Measurements from ENCODE around the gene PLXNA2. TPM values are rescaled to one million over a fixed set of nuclear protein-coding genes. Genes with fewer than 3 reads are reported as not detected.

Gene PLXNA2
- total RNA-seq, 2 donors from 2014 or later: 44.5 to 51.6 TPM

DNA sequence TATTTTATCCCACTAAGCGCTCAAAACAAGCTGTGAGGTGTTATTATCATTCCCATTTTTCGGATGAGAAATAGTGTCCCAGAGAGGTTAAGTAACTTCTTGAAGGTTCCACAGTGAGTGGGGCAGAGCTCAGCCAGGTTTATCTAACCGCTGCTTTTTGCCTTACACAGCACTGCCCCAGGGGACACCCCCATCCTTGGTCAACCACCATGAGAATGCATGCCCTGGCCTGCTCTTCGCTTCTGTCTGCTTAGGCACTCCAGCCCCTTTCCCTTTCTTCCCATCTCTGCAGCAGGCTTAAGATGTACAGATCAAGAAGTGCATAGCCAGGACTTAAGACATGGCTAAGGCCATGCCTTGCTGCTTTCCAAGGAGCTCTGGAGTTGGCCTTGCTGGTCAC lies 174.3 kb downstream of the PLXNA2 start:
- H3K27me3 ChIP-seq: no peaks in the 10 kb centered on the region
- TF ChIP-seq POLR2A (IDR thresholded peaks at IDR 0.05): no peak
- TF ChIP-seq, protein P1, sequence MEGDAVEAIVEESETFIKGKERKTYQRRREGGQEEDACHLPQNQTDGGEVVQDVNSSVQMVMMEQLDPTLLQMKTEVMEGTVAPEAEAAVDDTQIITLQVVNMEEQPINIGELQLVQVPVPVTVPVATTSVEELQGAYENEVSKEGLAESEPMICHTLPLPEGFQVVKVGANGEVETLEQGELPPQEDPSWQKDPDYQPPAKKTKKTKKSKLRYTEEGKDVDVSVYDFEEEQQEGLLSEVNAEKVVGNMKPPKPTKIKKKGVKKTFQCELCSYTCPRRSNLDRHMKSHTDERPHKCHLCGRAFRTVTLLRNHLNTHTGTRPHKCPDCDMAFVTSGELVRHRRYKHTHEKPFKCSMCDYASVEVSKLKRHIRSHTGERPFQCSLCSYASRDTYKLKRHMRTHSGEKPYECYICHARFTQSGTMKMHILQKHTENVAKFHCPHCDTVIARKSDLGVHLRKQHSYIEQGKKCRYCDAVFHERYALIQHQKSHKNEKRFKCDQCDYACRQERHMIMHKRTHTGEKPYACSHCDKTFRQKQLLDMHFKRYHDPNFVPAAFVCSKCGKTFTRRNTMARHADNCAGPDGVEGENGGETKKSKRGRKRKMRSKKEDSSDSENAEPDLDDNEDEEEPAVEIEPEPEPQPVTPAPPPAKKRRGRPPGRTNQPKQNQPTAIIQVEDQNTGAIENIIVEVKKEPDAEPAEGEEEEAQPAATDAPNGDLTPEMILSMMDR (IDR thresholded peaks at IDR 0.05): no peak
- no peaks in the 10 kb centered on the region for H3K9me3 ChIP-seq
- no peak overlapping the region for H3K27ac ChIP-seq
- intact Hi-C loops (cut with DNase I): no loop called here
- H3K36me3 ChIP-seq (replicated peaks in 1 of 2; ENCODE audit: insufficient read depth in 1 of 2, low read depth in 2 of 2): no peaks in the 10 kb centered on the region
- ATAC-seq: no peak
- H3K4me3 ChIP-seq: no peak overlapping the region
- no peaks in the 10 kb centered on the region for H3K4me1 ChIP-seq
- WGBS, 2 donors: 92% methylated on average over 4 of the region's 4 CpGs
- no peak for DNase-seq

DNA sequence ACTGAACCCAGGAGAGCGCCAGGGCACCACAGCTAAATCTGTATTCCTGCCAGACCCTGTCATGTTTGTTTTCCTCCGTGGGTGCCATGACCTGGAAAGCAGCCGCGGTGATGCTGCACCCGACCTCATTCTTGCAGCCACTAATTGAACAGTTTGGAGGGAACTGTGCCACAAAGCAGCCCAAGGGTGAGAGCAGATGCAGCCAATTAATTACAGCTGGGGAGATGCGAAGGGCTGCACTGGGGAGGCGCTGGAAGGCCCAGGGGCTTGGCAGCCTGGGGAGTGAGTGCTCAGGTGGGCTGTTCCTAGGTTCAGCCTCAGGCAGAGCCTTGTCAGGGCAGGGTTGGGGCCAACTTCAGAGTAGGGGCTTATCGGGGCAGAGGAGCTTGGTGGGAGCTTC lies 174.9 kb downstream of the PLXNA2 start:
- Histone ChIP-seq H3K4me3 (no peak overlapping the region), H3K9me3 (no peaks in the 10 kb centered on the region), H3K4me1 (no peaks in the 10 kb centered on the region), H3K36me3 (replicated peaks in 1 of 2; ENCODE audit: insufficient read depth in 1 of 2, low read depth in 2 of 2) (no peaks in the 10 kb centered on the region), H3K27me3 (no peaks in the 10 kb centered on the region), H3K27ac (no peak overlapping the region)
- WGBS, 2 donors: 62 to 74% methylated on average over 4 to 8 of the region's 8 CpGs
- TF ChIP-seq, protein P1 (IDR thresholded peaks at IDR 0.05): no peak
- no peak for TF ChIP-seq POLR2A (IDR thresholded peaks at IDR 0.05)
- ATAC-seq: no peak
- DNase-seq: peak in 1 of 4 donors; percentile 25
- intact Hi-C loops (cut with DNase I): no loop called here

DNA sequence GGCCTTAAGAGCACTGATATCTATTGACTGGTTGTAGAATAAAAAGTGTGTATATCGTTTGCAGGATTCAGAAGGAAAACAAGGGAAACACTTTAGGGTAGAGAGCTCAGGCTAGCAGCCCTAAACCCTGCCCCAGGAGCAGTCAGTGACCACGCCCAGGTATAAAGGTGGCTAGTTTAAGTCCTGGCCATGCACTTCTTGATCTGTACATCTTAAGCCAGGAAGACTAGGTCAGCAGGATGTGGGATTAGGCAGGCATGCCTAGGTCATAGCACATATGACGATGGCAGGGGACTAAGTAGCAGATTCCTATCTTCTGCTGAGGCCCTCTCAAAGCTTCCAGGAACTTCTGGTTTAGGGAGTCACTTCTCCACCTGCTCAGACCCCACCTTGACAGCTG lies 175.3 kb downstream of the PLXNA2 start:
- no peak overlapping the region for H3K4me3 ChIP-seq

DNA sequence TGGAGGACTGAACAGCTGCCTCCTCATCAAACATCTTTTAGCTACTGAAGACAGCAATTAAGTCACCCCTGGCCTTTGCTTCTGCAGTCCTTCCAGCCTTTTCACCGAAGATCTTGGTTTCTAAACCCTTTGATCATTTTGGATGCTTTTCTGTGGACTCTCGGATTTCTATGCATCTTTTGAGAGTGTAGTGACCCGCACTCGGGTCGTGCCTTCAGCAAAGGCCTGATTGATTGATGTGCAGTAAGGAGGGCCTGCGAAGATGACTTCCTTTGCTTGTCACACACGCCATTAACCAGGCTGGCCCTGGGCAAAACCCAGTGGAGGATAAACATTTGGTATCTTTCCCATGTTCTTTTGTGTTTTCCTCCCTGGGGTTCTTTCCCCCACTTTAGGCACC lies 175.8 kb downstream of the PLXNA2 start:
- intact Hi-C loops (cut with DNase I): no loop called here
- Histone ChIP-seq H3K36me3 (replicated peaks in 1 of 2; ENCODE audit: insufficient read depth in 1 of 2, low read depth in 2 of 2) (no peaks in the 10 kb centered on the region), H3K9me3 (no peaks in the 10 kb centered on the region), H3K27me3 (no peaks in the 10 kb centered on the region), H3K4me3 (no peak overlapping the region), H3K4me1 (no peaks in the 10 kb centered on the region), H3K27ac (no peak overlapping the region)
- DNase-seq (no peak), ATAC-seq (no peak)
- 79 to 94% methylated on average over 7 of the region's 7 CpGs for WGBS, 2 donors
- TF ChIP-seq POLR2A (IDR thresholded peaks at IDR 0.05): no peak
- TF ChIP-seq, protein P1 (IDR thresholded peaks at IDR 0.05): no peak

More for the DNA sequence above, 175.3 kb downstream of the PLXNA2 start:
- no peaks in the 10 kb centered on the region for H3K9me3 ChIP-seq
- no peaks in the 10 kb centered on the region for H3K27me3 ChIP-seq
- no peaks in the 10 kb centered on the region for H3K36me3 ChIP-seq (replicated peaks in 1 of 2; ENCODE audit: insufficient read depth in 1 of 2, low read depth in 2 of 2)
- H3K4me1 ChIP-seq: no peaks in the 10 kb centered on the region
- no peak overlapping the region for H3K27ac ChIP-seq
- WGBS, 2 donors: 83 to 88% methylated on average over 3 of the region's 3 CpGs
- ATAC-seq (no peak), DNase-seq (no peak)
- intact Hi-C loops (cut with DNase I): no loop called here
- TF ChIP-seq POLR2A (IDR thresholded peaks at IDR 0.05): no peak
- TF ChIP-seq, protein P1 (IDR thresholded peaks at IDR 0.05): no peak

DNA sequence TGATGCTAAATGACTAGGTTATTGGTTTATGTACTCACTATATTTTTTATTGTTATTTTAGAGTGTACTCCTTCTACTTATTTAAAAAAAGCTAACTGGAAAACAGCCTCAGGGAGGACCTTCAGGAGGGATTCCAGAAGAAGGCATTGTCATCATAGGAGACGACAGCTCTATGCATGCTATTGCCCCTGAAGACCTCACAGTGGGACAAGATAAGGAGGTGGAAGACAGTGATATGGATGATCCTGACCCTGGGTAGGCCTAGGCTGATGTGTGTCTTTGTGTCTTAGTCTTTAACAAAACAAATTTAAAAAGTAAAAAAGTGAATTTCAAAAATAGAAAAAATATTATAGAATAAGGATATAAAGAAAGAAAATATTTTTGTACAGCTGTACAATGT lies 177.6 kb downstream of the PLXNA2 start:
- Histone ChIP-seq H3K4me1 (no peaks in the 10 kb centered on the region), H3K27me3 (no peaks in the 10 kb centered on the region), H3K4me3 (no peak overlapping the region), H3K27ac (no peak overlapping the region), H3K36me3 (replicated peaks in 1 of 2; ENCODE audit: insufficient read depth in 1 of 2, low read depth in 2 of 2) (no peaks in the 10 kb centered on the region), H3K9me3 (no peaks in the 10 kb centered on the region)
- intact Hi-C loops (cut with DNase I): no loop called here
- no peak for ATAC-seq
- DNase-seq: no peak
- no peak for TF ChIP-seq POLR2A (IDR thresholded peaks at IDR 0.05)
- TF ChIP-seq, protein P1 (IDR thresholded peaks at IDR 0.05): no peak
- 81 to 92% methylated on average over 1 of the region's 1 CpG for WGBS, 2 donors

All from body of pancreas (tissue), 4 donors.